Adipocyte (in vitro differentiated cells): ENCODE results near the gene YES1.
A peak's percentile ranks its signal among the peaks of the same experiment; 100 is the strongest.

Experiments
- DNase-seq: peaks from one replicate; pipeline ENCODE4 v3.0.0-alpha.2; 2015; ENCODE audit warnings: low read depth
- H3K27me3 ChIP-seq: replicated peaks from 2 replicates; pipeline ENCODE4 v1.7.0; 2013; ENCODE audit warnings: mild to moderate bottlenecking, low read length, moderate library complexity; ENCODE audit not compliant: control insufficient read depth, insufficient read depth
- H3K36me3 ChIP-seq: 2 replicates; pipeline ENCODE4 v1.7.0; 2013; ENCODE audit warnings: low read length, mild to moderate bottlenecking, moderate library complexity; ENCODE audit not compliant: control insufficient read depth, insufficient read depth, severe bottlenecking
- H3K4me1 ChIP-seq: 2 replicates; pipeline ENCODE4 v1.7.0; 2013; ENCODE audit warnings: mild to moderate bottlenecking, low read length, moderate library complexity; ENCODE audit not compliant: control insufficient read depth, insufficient read depth
- H3K4me3 ChIP-seq: 2 replicates; pipeline ENCODE4 v1.7.0; 2013; ENCODE audit warnings: mild to moderate bottlenecking, low read length, moderate library complexity
- H3K9ac ChIP-seq: 2 replicates; pipeline ENCODE4 v1.7.0; 2013; ENCODE audit warnings: mild to moderate bottlenecking, low read length, moderate library complexity
- H3K9me3 ChIP-seq: 2 replicates; pipeline ENCODE4 v1.7.0; 2013; ENCODE audit warnings: mild to moderate bottlenecking, low read length, moderate library complexity; ENCODE audit not compliant: control insufficient read depth

The YES1 gene

DNA sequence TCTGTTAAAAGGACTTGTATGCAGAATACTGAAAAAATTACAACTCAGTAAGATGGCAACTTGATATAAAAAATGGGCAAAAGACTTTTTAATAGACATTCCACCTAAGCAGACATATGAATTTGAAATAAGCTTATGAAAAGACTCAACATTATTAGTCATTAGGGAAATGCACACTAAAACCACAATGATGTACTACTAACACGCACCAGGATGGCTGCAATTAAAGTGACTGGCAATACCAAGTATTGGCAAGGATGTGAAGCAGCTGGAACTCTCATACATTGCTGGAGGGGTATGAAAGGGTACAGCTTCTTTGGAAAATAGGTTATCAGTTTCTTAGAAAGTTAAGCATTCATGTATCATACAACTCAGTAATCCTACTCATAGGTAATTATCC lies 96.4 kb downstream of the YES1 start:
- Histone ChIP-seq H3K4me3 (no peak overlapping the region), H3K4me1 (peaks cover 12% of the 10 kb centered on the region), H3K27me3 (no peaks in the 10 kb centered on the region), H3K9me3 (no peaks in the 10 kb centered on the region), H3K9ac (no peak overlapping the region), H3K36me3 (no peaks in the 10 kb centered on the region)
- DNase-seq, result peak; percentile 44

- Histone ChIP-seq H3K9me3 (no peaks in the 10 kb centered on the region), H3K4me1 (peaks cover 12% of the 10 kb centered on the region), H3K4me3 (peak overlapping the region; percentile 77), H3K27me3 (no peaks in the 10 kb centered on the region), H3K36me3 (peaks cover 6% of the 10 kb centered on the region), H3K9ac (peak overlapping the region; percentile 79)
- DNase-seq, result no peak
Measured at GRCh38 chr18:713135-713490, 98.9 kb downstream of the YES1 start.

- peak; percentile 87 for DNase-seq
- H3K4me1 ChIP-seq, result peaks cover 12% of the 10 kb centered on the region
- H3K36me3 ChIP-seq, result peaks cover 6% of the 10 kb centered on the region
- H3K4me3 ChIP-seq, result peak within 1 kb of the TSS; percentile 96
- H3K9me3 ChIP-seq, result no peaks in the 10 kb centered on the region
- peak within 1 kb of the TSS; percentile 88 for H3K9ac ChIP-seq
- H3K27me3 ChIP-seq, result no peaks in the 10 kb centered on the region
Measured at GRCh38 chr18:712401-713134, 99.5 kb downstream of the YES1 start, which contains the start of gene ENOSF1. ENOSF1 (minus strand) TSS chr18:712630; CDS start chr18:712587, 43 bp downstream.

GRCh38 chr18:711657-712400 lies 100.2 kb downstream of the YES1 start:
- peak overlapping the region; percentile 88 for H3K9ac ChIP-seq
- H3K4me3 ChIP-seq, result peak overlapping the region; percentile 96
- peaks cover 12% of the 10 kb centered on the region for H3K4me1 ChIP-seq
- H3K27me3 ChIP-seq, result no peaks in the 10 kb centered on the region
- peaks cover 6% of the 10 kb centered on the region for H3K36me3 ChIP-seq
- H3K9me3 ChIP-seq, result no peaks in the 10 kb centered on the region
- peak; percentile 91 for DNase-seq

- Histone ChIP-seq H3K27me3 (no peaks in the 10 kb centered on the region), H3K4me1 (peaks cover 12% of the 10 kb centered on the region), H3K9me3 (no peaks in the 10 kb centered on the region), H3K9ac (peak overlapping the region; percentile 88), H3K36me3 (peaks cover 8% of the 10 kb centered on the region), H3K4me3 (peak overlapping the region; percentile 96)
- DNase-seq, result no peak
Measured at GRCh38 chr18:711310-711656, 100.8 kb downstream of the YES1 start.

DNA sequence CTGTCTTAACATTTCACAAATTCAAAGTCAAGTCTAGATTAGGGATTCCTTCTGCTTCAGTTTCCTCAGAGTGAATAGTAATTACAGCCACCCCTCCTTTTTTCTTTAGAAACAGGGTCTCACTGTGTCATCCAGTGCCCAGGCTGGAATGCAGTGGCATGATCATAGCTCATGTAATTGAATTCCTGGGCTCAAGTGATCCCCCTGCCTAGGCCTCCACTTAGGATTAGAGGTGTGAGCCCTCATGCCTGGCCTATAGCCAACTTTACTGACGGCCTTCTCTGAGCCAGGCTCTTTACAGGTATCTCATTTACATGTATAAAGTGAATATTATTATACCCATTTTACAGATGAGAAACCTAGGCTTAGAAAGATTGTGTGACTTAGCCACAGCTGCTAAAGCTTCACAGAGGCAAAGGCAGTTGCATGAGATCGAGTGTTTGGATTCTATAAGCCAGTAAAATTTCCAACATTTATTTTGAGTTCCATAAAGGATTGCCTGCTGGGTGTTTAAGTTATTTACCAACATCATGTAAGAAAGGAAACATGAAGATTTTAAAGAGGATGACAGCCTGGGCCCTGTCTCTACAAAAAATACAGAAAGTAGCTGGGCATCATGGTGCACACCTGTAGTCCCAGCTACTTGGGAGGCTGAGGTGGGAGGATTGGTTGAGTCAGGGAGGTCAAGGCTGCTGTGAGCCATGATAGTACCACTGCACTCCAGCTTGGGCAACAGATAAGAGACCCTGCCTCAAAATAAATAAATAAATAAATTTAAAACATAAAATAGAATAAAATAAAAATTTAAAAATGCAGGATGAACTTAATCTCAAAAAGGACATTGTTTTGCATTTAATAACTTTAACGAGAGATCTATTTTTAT lies 101.4 kb downstream of the YES1 start:
- Histone ChIP-seq H3K4me3 (peak overlapping the region; percentile 96), H3K27me3 (no peaks in the 10 kb centered on the region)

GRCh38 chr18:709771-710170 lies 102.3 kb downstream of the YES1 start:
- Histone ChIP-seq H3K27me3 (no peaks in the 10 kb centered on the region), H3K9me3 (no peaks in the 10 kb centered on the region), H3K4me3 (no peak overlapping the region), H3K36me3 (peaks cover 15% of the 10 kb centered on the region), H3K9ac (no peak overlapping the region), H3K4me1 (peaks cover 8% of the 10 kb centered on the region)
- no peak for DNase-seq

More for the DNA sequence above, 101.4 kb downstream of the YES1 start:
- Histone ChIP-seq H3K36me3 (peaks cover 12% of the 10 kb centered on the region), H3K4me1 (peaks cover 12% of the 10 kb centered on the region), H3K9me3 (no peaks in the 10 kb centered on the region), H3K9ac (peak overlapping the region; percentile 88)
- no peak for DNase-seq

DNA sequence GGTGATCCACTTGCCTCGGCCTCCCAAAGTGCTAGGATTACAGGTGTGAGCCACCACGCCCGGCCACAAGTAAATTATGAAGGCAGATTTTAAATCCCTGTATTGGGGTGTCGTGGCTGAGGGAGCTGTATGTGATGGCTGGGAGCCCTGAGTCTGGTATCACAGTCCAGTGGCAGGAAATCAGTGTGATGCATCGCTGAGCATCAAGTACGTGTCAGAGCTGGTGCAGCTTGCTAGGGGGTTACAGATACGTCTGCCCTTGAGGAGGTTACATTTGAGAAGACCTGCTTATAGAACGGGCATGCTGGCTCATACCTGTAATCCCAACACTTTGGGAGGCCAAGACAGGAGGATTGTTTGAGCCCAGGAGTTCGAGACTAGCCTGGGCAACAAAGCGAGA lies 103.9 kb downstream of the YES1 start:
- no peaks in the 10 kb centered on the region for H3K9me3 ChIP-seq
- no peaks in the 10 kb centered on the region for H3K27me3 ChIP-seq
- no peak overlapping the region for H3K4me3 ChIP-seq
- no peak for DNase-seq
- H3K4me1 ChIP-seq, result peaks cover 14% of the 10 kb centered on the region
- peaks cover 15% of the 10 kb centered on the region for H3K36me3 ChIP-seq
- H3K9ac ChIP-seq, result no peak overlapping the region

- no peaks in the 10 kb centered on the region for H3K27me3 ChIP-seq
- DNase-seq, result no peak
- peaks cover 15% of the 10 kb centered on the region for H3K36me3 ChIP-seq
- no peak overlapping the region for H3K4me3 ChIP-seq
- no peaks in the 10 kb centered on the region for H3K9me3 ChIP-seq
- H3K4me1 ChIP-seq, result peaks cover 22% of the 10 kb centered on the region
- no peak overlapping the region for H3K9ac ChIP-seq
Measured at GRCh38 chr18:706405-706804, 105.6 kb downstream of the YES1 start.

GRCh38 chr18:703213-703967 lies 108.7 kb downstream of the YES1 start:
- no peaks in the 10 kb centered on the region for H3K9me3 ChIP-seq
- peaks cover 18% of the 10 kb centered on the region for H3K4me1 ChIP-seq
- H3K27me3 ChIP-seq, result no peaks in the 10 kb centered on the region
- H3K4me3 ChIP-seq, result no peak overlapping the region
- H3K36me3 ChIP-seq, result peaks cover 13% of the 10 kb centered on the region
- H3K9ac ChIP-seq, result no peak overlapping the region
- peak; percentile 41 for DNase-seq
